ENCODE results near the gene GNAQ. TPM values are rescaled to one million over a fixed set of nuclear protein-coding genes. Genes with fewer than 3 reads are reported as not detected.

Gene GNAQ
- total RNA-seq, 1 donor from 2014 or later, result 0.20 TPM

DNA sequence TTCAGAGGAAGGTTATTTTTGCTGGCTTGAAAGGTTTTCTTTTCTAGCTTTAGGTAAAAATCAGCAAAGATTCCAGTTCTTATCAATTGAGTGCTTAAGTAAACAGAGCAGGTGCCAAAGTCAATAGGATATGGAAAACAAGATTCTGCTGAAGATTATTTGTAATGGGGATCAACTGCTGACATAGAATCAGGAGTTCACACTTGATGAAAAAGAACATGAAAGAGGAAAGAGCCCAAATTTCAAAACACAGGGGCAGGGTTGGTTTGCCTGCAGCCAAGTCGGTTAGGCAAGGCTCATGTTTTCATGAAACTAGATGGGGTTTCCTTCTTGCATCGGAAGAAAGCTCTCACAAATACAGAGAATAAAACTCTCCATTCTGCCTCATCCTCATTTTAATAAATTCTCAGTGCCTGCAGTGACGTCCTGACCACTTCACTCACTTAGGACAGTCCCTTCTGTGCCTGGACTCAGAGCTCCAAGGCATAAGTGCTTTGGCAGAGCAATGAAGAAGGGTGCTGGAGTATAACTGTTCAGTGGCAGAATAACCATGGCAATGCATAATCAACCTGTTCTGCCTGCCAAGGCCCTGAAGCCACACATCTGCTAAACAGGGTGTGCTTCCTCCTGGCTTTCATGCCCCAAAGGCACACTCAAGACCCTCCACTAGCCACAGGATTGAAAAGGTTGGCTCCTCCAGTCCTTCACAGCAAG lies 179.6 kb downstream of the GNAQ start:
- DNase-seq (no peak), ATAC-seq (ENCODE audit: low read depth) (no peak)
- CTCF ChIA-PET, result no interaction called here
- no peaks in the 10 kb centered on the region for H3K4me1 Mint-ChIP-seq
- no peak overlapping the region for H3K27ac Mint-ChIP-seq
- no peaks in the 10 kb centered on the region for H3K27me3 Mint-ChIP-seq
- no peak overlapping the region for H3K4me3 Mint-ChIP-seq
- H3K36me3 Mint-ChIP-seq (ENCODE audit: low read depth), result no peaks in the 10 kb centered on the region
- H3K9me3 Mint-ChIP-seq, result no peaks in the 10 kb centered on the region
- intact Hi-C loops (cut with micrococcal nuclease), result no loop called here
- POLR2A ChIA-PET, result no interaction called here
- TF ChIP-seq, protein P1, sequence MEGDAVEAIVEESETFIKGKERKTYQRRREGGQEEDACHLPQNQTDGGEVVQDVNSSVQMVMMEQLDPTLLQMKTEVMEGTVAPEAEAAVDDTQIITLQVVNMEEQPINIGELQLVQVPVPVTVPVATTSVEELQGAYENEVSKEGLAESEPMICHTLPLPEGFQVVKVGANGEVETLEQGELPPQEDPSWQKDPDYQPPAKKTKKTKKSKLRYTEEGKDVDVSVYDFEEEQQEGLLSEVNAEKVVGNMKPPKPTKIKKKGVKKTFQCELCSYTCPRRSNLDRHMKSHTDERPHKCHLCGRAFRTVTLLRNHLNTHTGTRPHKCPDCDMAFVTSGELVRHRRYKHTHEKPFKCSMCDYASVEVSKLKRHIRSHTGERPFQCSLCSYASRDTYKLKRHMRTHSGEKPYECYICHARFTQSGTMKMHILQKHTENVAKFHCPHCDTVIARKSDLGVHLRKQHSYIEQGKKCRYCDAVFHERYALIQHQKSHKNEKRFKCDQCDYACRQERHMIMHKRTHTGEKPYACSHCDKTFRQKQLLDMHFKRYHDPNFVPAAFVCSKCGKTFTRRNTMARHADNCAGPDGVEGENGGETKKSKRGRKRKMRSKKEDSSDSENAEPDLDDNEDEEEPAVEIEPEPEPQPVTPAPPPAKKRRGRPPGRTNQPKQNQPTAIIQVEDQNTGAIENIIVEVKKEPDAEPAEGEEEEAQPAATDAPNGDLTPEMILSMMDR (IDR thresholded peaks at IDR 0.05), result no peak

DNA sequence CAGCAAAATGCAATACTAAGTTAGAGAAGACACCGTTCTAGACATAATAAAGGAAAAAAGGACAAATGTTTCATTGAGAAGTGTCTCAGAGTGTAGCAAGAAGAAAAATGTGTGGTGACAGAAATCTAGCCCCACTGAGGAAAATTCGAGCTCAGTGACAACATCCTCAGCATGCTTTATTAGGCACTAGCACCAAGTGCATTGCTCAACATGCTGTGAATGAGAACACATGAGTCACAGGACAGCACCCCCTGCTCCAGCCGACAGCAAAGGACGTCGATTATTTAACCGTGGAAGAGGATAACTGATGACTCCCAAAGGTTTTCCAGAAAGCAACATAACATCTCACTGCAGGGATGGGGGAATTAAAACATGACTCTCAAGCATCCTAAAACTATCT lies 182.7 kb downstream of the GNAQ start:
- TF ChIP-seq, protein P1 (IDR thresholded peaks at IDR 0.05), result no peak
- Mint-ChIP-seq H3K36me3 (ENCODE audit: low read depth) (no peaks in the 10 kb centered on the region), H3K4me3 (no peak overlapping the region), H3K27me3 (no peaks in the 10 kb centered on the region), H3K4me1 (no peaks in the 10 kb centered on the region), H3K9me3 (no peaks in the 10 kb centered on the region), H3K27ac (no peak overlapping the region)
- ATAC-seq (ENCODE audit: low read depth), result no peak
- DNase-seq, result no peak
- intact Hi-C loops (cut with micrococcal nuclease), result no loop called here
- ChIA-PET CTCF (no interaction called here), POLR2A (no interaction called here)

DNA sequence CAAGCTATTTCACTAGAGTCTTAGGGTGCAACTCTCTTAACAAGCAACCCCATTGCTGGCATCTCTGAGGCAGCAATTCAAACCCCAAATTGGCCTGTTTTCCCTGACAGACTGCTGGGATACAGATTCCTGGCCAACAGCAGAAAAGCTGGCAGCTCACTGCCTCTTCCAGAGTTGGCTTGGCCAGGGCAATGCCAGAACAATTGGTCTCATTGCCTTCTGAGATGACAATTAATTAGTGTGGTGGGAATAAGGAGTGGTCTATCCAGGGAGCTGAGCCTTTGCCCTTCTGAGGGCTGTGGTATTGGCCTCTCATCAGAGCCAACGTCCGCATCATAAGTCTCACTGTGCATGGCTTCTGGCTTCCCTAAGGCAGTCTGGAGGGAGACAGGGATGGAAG lies 183.2 kb downstream of the GNAQ start:
- no peak overlapping the region for H3K27ac Mint-ChIP-seq
- ChIA-PET POLR2A (no interaction called here), CTCF (no interaction called here)
- H3K9me3 Mint-ChIP-seq, result no peaks in the 10 kb centered on the region
- H3K36me3 Mint-ChIP-seq (ENCODE audit: low read depth), result no peaks in the 10 kb centered on the region
- H3K27me3 Mint-ChIP-seq, result peaks cover 1% of the 10 kb centered on the region
- H3K4me3 Mint-ChIP-seq, result no peak overlapping the region
- ATAC-seq (ENCODE audit: low read depth), result no peak
- intact Hi-C loops (cut with micrococcal nuclease), result no loop called here
- TF ChIP-seq, protein P1 (IDR thresholded peaks at IDR 0.05), result no peak
- no peak for DNase-seq
- no peaks in the 10 kb centered on the region for H3K4me1 Mint-ChIP-seq

DNA sequence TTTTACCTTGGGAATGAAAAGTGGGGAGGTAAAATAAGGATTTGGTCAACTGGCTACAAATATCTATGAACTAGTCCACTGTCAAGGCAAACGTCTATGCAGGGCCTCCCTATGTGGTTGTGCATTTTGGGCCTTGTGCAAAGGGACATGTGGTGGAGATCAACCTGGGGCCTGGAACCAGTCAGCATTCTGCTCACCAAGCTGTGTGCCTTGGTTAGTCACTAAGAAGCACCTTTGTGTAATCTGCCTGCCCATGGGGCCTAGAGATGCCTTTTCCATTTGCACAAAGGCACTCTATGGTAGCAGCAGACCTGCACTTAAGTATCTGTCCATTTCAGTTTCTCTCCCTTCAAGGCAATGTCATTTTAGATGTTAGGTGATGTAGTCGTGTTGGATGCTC lies 184.0 kb downstream of the GNAQ start:
- no peak for ATAC-seq (ENCODE audit: low read depth)
- ChIA-PET POLR2A (no interaction called here), CTCF (no interaction called here)
- H3K36me3 Mint-ChIP-seq (ENCODE audit: low read depth), result no peaks in the 10 kb centered on the region
- no peak for DNase-seq
- H3K27ac Mint-ChIP-seq, result no peak overlapping the region
- H3K9me3 Mint-ChIP-seq, result no peaks in the 10 kb centered on the region
- TF ChIP-seq, protein P1 (IDR thresholded peaks at IDR 0.05), result no peak
- no peaks in the 10 kb centered on the region for H3K4me1 Mint-ChIP-seq
- intact Hi-C loops (cut with micrococcal nuclease), result no loop called here
- no peak overlapping the region for H3K4me3 Mint-ChIP-seq
- H3K27me3 Mint-ChIP-seq, result peaks cover 2% of the 10 kb centered on the region

DNA sequence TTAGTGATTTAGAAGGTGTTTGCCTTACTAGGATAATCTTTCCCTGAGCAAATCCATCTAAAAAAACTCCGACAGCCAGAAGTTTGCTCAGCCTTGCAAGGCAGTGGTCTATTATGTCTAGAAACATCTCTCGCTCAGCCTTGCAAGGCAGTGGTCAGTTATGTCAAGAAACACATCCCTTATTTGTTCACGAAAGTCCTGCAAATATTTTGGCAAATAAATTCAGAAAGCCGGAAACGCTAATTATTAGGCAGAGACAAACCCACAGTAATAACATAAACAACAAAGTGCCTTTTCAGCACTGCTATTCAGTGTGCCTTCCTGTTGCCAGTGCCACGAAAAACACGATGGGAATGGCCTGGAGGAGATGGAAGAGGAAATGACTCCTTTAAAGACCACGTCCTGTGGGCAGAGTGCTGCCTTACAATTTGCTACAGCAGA lies 184.5 kb downstream of the GNAQ start:
- ChIA-PET POLR2A (no interaction called here), CTCF (no interaction called here)
- Mint-ChIP-seq H3K4me3 (no peak overlapping the region), H3K36me3 (ENCODE audit: low read depth) (no peaks in the 10 kb centered on the region), H3K27ac (no peak overlapping the region), H3K27me3 (peaks cover 2% of the 10 kb centered on the region), H3K9me3 (no peaks in the 10 kb centered on the region), H3K4me1 (peaks cover 5% of the 10 kb centered on the region)
- intact Hi-C loops (cut with micrococcal nuclease), result no loop called here
- ATAC-seq (ENCODE audit: low read depth) (no peak), DNase-seq (no peak)
- TF ChIP-seq, protein P1 (IDR thresholded peaks at IDR 0.05), result no peak
